ENCODE measurements around the gene CUL1. TPM values are rescaled to one million over a fixed set of nuclear protein-coding genes. Genes with fewer than 3 reads are reported as not detected.

Gene CUL1
- total and polyA plus RNA-seq, 2 experiments from 2014 or later, result 35.6 to 71.3 TPM

GRCh38 chr7:148782757-148783456 lies 84.2 kb downstream of the CUL1 start (continued):
- no peak for TF ChIP-seq REST (IDR thresholded peaks at IDR 0.05; ENCODE audit: unreplicated experiment)
- no peak for TF ChIP-seq ZNF462 (CRISPR knock-in tag; IDR thresholded peaks at IDR 0.05)
- no peak for TF ChIP-seq JUNB (IDR thresholded peaks at IDR 0.05; ENCODE audit: unreplicated experiment)
